Right lobe of liver (tissue), 6 donors: ENCODE results near the gene NOTUM. TPM values are rescaled to one million over a fixed set of nuclear protein-coding genes. Genes with fewer than 3 reads are reported as not detected.

Experiments
- ATAC-seq, 4 donors: fragments of 200-7000 bp; cut with Tn5 transposase; one replicate each; pipeline ENCODE4 v1.9.1; 2020; ENCODE audit warnings: mild to moderate bottlenecking in 4 of 4, moderate library complexity in 4 of 4
- DNase-seq, 3 donors: peaks; one replicate each; pipeline ENCODE4 v3.0.0-alpha.2; 2020
- H3K27ac ChIP-seq, 3 donors: fragments of 200-600 bp; one replicate each; pipeline ENCODE4 v1.8.0; 2022
- H3K27me3 ChIP-seq, 2 donors: fragments of 200-600 bp; one replicate each; pipeline ENCODE4 v1.8.0; 2022
- H3K36me3 ChIP-seq, 4 donors: fragments of 200-600 bp; sonication (generic) in 1 of 4; one replicate each; pipeline versions ENCODE4 v1.5.1 to v1.8.0; 2017 to 2022; ENCODE audit warnings: control low read depth in 1 of 4
- H3K4me1 ChIP-seq, 4 donors: fragments of 200-600 bp; sonication (generic) in 1 of 4; one replicate each; pipeline versions ENCODE4 v1.5.1 to v1.8.0; 2017 to 2022; ENCODE audit warnings: control low read depth in 1 of 4
- H3K4me3 ChIP-seq, 3 donors: fragments of 200-600 bp; one replicate each; pipeline ENCODE4 v1.8.0; 2022
- H3K9me3 ChIP-seq, 4 donors: fragments of 200-600 bp; sonication (generic) in 1 of 4; one replicate each; pipeline versions ENCODE4 v1.5.1 to v1.8.0; 2017 to 2022; ENCODE audit warnings: control low read depth in 1 of 4
- CTCF ChIP-seq, 4 donors: fragments of 200-600 bp in 3 of 4; fragments of 450-650 bp in 1 of 4; IDR thresholded peaks; one replicate each; pipeline versions ENCODE4 v1.5.1 to v1.8.0; 2016 to 2022; ENCODE audit warnings: antibody characterized with exemption in 4 of 4, mild to moderate bottlenecking in 2 of 4
- POLR2A ChIP-seq: fragments of 450-650 bp; IDR thresholded peaks from one replicate; pipeline ENCODE4 v1.6.1; 2017; ENCODE audit warnings: antibody characterized with exemption, mild to moderate bottlenecking
- WGBS: methylation state at CpG from one replicate; pipeline ENCODE4 v1.1.6; 2018; ENCODE audit warnings: low coverage, low lambda C conversion rate; ENCODE audit not compliant: insufficient coverage; ENCODE audit errors: missing lambda C conversion rate; 5-methylcytosine and 5-hydroxymethylcytosine counted together
- intact Hi-C, 2 donors: fragments of 100-400 bp; cut with DNase I; formaldehyde crosslinking; loops; one replicate each; pipeline versions ENCODE4 v1.11.2 to v1.14.1; 2022
- total RNA-seq, 6 experiments: library from RNA; depleted of rRNA in 2 of 6; stranded (reverse); fragments of >200 nt in 2 of 6; fragmentation: NEBNext Ultra II Directional in 3 of 6; extraction: Animal tissue kit (Norgen Biotek cat#: 25700) in 3 of 6; gene quantifications; one replicate each; pipeline versions ENCODE4 v1.1.0 to v1.2.4, GENCODE V29; 2016 to 2023
- donor health status: DM: no; HTN: yes; CAD: no.
- donor health status: DM: no; HTN: no; CAD: no.
- donor health status: DM: no; HTN: no; CAD: no.
- donor health status: DM: no; HTN: yes; CAD: no.
- donor health status: DM: no; HTN: yes; CAD: no.

NOTUM gene
- total RNA-seq, 6 experiments from 2014 or later: 1.2 to 7.6 (median 3.0) TPM

DNA sequence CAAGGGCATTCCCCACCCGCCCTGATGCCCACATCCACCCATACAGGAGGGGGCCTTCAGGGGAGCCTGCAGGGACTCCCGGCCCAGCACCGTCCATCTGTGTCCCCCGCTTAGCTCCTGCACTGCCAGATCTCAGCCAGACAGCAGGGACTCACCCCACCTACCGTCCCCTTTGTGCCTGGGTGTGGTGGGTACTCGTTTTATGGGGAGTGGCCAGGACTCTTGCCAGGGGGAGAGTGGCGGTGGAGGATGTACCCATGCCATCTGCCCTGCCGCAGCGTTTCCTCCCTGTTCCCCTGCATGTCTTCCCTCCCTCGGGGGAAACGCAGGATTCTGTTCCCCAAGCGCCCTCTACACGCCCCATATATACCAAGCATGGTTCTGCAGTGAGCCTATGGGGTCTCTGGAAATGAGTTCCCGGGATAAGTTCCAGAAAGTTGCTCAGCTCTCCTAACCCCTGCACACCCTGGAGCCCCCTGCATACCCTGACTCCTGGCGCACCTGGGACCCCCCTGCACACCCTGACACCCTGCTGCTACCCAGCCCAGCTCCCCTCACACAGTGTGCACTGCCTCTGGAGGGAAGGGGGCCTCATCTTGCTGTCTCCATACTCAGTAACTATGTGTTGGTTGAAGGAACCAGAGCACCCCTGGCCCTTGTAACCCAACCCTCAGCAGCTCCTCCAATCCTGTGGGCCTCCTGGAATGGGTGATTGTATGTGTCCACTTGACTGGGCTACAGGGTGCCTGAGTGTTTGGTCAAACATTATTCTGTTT lies 29.2 kb downstream of the NOTUM start:
- no peak overlapping the region for H3K27ac ChIP-seq
- H3K4me1 ChIP-seq: peaks cover 0 to 11% (median 2%) of the 10 kb centered on the region in 4 donors
- TF ChIP-seq POLR2A: no peak
- TF ChIP-seq CTCF (IDR thresholded peaks at IDR 0.05): no peak
- H3K4me3 ChIP-seq: no peak overlapping the region
- H3K9me3 ChIP-seq: no peaks in the 10 kb centered on the region
- intact Hi-C loops: no loop called here
- WGBS: 27% methylated on average over 6 of the region's 15 CpGs
- ATAC-seq (no peak), DNase-seq (peak in 1 of 3 donors; percentile 48)
- H3K36me3 ChIP-seq: no peaks in the 10 kb centered on the region
- no peaks in the 10 kb centered on the region for H3K27me3 ChIP-seq

GRCh38 chr17:81931189-81931556 lies 29.8 kb downstream of the NOTUM start:
- Histone ChIP-seq H3K27ac (no peak overlapping the region), H3K36me3 (no peaks in the 10 kb centered on the region), H3K27me3 (no peaks in the 10 kb centered on the region), H3K4me3 (no peak overlapping the region), H3K9me3 (no peaks in the 10 kb centered on the region), H3K4me1 (peaks cover 0 to 9% (median under 1%) of the 10 kb centered on the region in 4 donors)
- intact Hi-C loops: no loop called here
- DNase-seq (peak in 2 of 3 donors; percentile 19 to 55), ATAC-seq (no peak)
- TF ChIP-seq POLR2A (no peak), CTCF (IDR thresholded peaks at IDR 0.05) (no peak)
- WGBS: 60% methylated on average over 1 of the region's 13 CpGs

DNA sequence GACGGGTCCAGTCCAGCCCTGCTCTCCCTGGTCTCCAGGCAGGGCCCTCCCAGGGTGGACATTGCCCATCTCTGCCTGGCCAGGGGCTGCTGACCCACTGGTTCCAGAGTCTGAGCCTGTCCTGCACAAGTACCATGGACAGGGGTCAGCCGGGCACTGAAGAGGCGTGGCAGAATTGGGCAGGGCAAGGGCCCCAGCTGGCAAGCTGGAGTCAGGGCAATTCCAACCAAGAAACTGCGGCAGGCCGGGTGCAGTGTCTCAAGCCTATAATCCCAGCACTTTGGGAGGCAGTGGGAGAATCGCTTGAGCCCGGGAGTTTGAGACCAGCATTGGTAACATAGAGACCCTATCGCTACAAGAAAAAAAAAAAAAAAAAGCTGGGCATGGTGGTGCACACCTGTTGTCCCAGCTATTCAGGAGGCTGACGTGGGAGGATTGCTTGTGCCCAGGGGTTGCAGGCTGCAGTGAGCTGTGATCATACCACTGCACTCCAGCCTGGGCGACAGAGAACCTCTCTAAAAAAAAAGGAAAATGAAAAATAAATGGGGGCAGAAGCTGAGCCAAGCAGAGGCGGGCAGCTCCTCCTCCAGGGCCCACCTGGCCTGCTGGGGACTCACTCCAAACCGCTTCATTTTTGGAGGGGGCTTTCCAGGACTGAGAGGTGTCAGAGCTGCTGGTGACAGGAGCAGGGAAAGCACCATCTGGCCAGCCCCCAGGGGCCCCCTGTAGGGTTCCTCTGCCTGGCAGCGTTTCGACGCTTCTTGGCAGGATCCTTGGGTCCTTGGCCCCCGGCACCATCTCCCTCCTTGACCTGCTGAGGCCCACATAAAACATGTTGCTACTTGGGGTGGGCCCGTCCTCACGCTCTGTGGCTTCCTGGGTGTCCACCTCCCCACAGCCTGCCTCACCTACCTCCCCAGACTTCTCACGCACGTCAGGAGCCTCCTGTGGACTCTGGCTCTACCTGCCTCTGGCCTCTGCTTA lies 30.6 kb downstream of the NOTUM start:
- ATAC-seq (peak; percentile 6 to 29 (median 24)), DNase-seq (peak; percentile 62 to 85 (median 79))
- Histone ChIP-seq H3K4me3 (no peak overlapping the region), H3K4me1 (peaks cover 0 to 15% (median 3%) of the 10 kb centered on the region in 4 donors), H3K9me3 (no peaks in the 10 kb centered on the region), H3K27ac (no peak overlapping the region), H3K27me3 (no peaks in the 10 kb centered on the region), H3K36me3 (no peaks in the 10 kb centered on the region)
- 57% methylated on average over 11 of the region's 20 CpGs for WGBS
- TF ChIP-seq CTCF (IDR thresholded peaks at IDR 0.05) (no peak), POLR2A (no peak)
- intact Hi-C loops: no loop called here

- no peaks in the 10 kb centered on the region for H3K27me3 ChIP-seq
- H3K4me3 ChIP-seq: no peak overlapping the region
- peaks cover 0 to 24% (median 10%) of the 10 kb centered on the region in 4 donors for H3K4me1 ChIP-seq
- no peak for TF ChIP-seq POLR2A
- intact Hi-C loops: no loop called here
- ATAC-seq (no peak), DNase-seq (peak in 1 of 3 donors; percentile 18)
- 85% methylated on average over 14 of the region's 31 CpGs for WGBS
- no peaks in the 10 kb centered on the region for H3K36me3 ChIP-seq
- H3K27ac ChIP-seq: no peak overlapping the region
- no peaks in the 10 kb centered on the region for H3K9me3 ChIP-seq
Observed at GRCh38 chr17:81929253-81930141, 31.5 kb downstream of the NOTUM start.
